IMR-90 (cell line): ENCODE measurements around the gene EIF3A. TPM values are rescaled to one million over a fixed set of nuclear protein-coding genes. Genes with fewer than 3 reads are reported as not detected.
"Not testable (repeated sequence)": the region's sequence is repeated elsewhere in the genome, so short reads cannot be mapped to it uniquely, and the experiment has no call there.

Experiments
- ATAC-seq: fragments of 200-7000 bp; cut with Tn5 transposase; 2 replicates; pipeline ENCODE4 v1.9.1; 2020; ENCODE audit warnings: low read depth, mild to moderate bottlenecking, moderate library complexity
- BruUV-seq: library from RNA; stranded (reverse); fragments of 400-500 nt; replicated peaks from 2 replicates; lab custom pipeline; 2021; lab: Mats Ljungman, UMichigan
- CTCF ChIA-PET: fragments of 300-600 bp; formaldehyde crosslinking; extraction: SDS; loops from one replicate; lab custom pipeline; 2021; ENCODE audit warnings: antibody characterized with exemption; lab: Yijun Ruan, JAX
- POLR2A ChIA-PET: fragments of 300-600 bp; sonication (Branson Sonifier 250); formaldehyde crosslinking; loops from one replicate; lab custom pipeline; 2022; ENCODE audit warnings: antibody characterized with exemption; ENCODE audit not compliant: unreplicated experiment; lab: Charles Lee
- DNase-seq: peaks from one replicate; pipeline ENCODE4 v3.0.0; 2013
- H2AFZ ChIP-seq: replicated peaks from 2 replicates; pipeline ENCODE3; 2013; ENCODE audit warnings: low read length, mild to moderate bottlenecking; ENCODE audit not compliant: poor library complexity
- H2AK5ac ChIP-seq: 2 replicates; pipeline ENCODE4 v1.6.1; 2013; ENCODE audit warnings: low read depth, low read length, inconsistent platforms
- H2AK9ac ChIP-seq: replicated peaks from 2 replicates; pipeline ENCODE3; 2013; ENCODE audit warnings: mild to moderate bottlenecking, low read depth, low read length, moderate library complexity; ENCODE audit not compliant: poor library complexity
- H2BK120ac ChIP-seq: 2 replicates; pipeline ENCODE4 v1.6.1; 2013; ENCODE audit warnings: low read depth, low read length, inconsistent platforms
- H2BK15ac ChIP-seq: 3 replicates; pipeline ENCODE4 v1.6.1; 2013; ENCODE audit warnings: low read depth, low read length, inconsistent platforms
- H2BK20ac ChIP-seq: 2 replicates; pipeline ENCODE4 v1.6.1; 2013; ENCODE audit warnings: low read depth, mild to moderate bottlenecking, inconsistent platforms, low read length, moderate library complexity
- H2BK5ac ChIP-seq: 2 replicates; pipeline ENCODE4 v1.6.1; 2013; ENCODE audit warnings: mild to moderate bottlenecking, low read depth, low read length, inconsistent platforms; ENCODE audit not compliant: poor library complexity, severe bottlenecking
- H3K14ac ChIP-seq: replicated peaks from 2 replicates; pipeline ENCODE4 v1.6.1; 2013; ENCODE audit warnings: low read depth, low read length, inconsistent platforms
- H3K18ac ChIP-seq: 2 replicates; pipeline ENCODE4 v1.6.1; 2013; ENCODE audit warnings: low read depth, low read length, control low read depth
- H3K23ac ChIP-seq: 2 replicates; pipeline ENCODE4 v1.6.1; 2013; ENCODE audit warnings: low read depth, low read length, inconsistent platforms
- H3K27ac ChIP-seq: 2 replicates; pipeline ENCODE4 v1.5.1; 2013; ENCODE audit warnings: mild to moderate bottlenecking, control low read depth, low read length; ENCODE audit not compliant: insufficient read depth
- H3K27me3 ChIP-seq: 2 replicates; pipeline ENCODE4 v1.6.1; 2013; ENCODE audit warnings: low read length; ENCODE audit not compliant: control insufficient read depth, insufficient read depth
- H3K36me3 ChIP-seq: 2 replicates; pipeline ENCODE4 v1.6.1; 2013; ENCODE audit warnings: low read length, mixed read lengths; ENCODE audit not compliant: control insufficient read depth, insufficient read depth
- H3K4ac ChIP-seq: 2 replicates; pipeline ENCODE4 v1.6.1; 2013; ENCODE audit warnings: low read depth, low read length, inconsistent platforms
- H3K4me1 ChIP-seq: 2 replicates; pipeline ENCODE4 v1.6.1; 2013; ENCODE audit warnings: low read length, mixed read lengths; ENCODE audit not compliant: control insufficient read depth, insufficient read depth
- H3K4me2 ChIP-seq: 2 replicates; pipeline ENCODE4 v1.6.1; 2013; ENCODE audit warnings: low read depth, mild to moderate bottlenecking, control low read depth, low read length, moderate library complexity
- H3K4me3 ChIP-seq: 2 replicates; pipeline ENCODE4 v1.5.1; 2013; ENCODE audit warnings: low read depth, mild to moderate bottlenecking, control low read depth, low read length, moderate library complexity; ENCODE audit not compliant: insufficient read depth
- H3K56ac ChIP-seq: 2 replicates; pipeline ENCODE4 v1.6.1; 2013; ENCODE audit warnings: low read length, inconsistent platforms; ENCODE audit not compliant: insufficient read depth; ENCODE audit errors: extremely low read depth
- H3K79me1 ChIP-seq, 2 experiments: 2 replicates each; pipeline ENCODE4 v1.6.1; 2013; ENCODE audit warnings: low read length in 2 of 2, inconsistent platforms in 1 of 2, low read depth in 1 of 2
- H3K9ac ChIP-seq: 2 replicates; pipeline ENCODE4 v1.6.1; 2013; ENCODE audit warnings: low read depth, low read length, control low read depth
- H3K9me1 ChIP-seq: 2 replicates; pipeline ENCODE4 v1.6.1; 2013; ENCODE audit warnings: low read length, inconsistent platforms; ENCODE audit not compliant: insufficient read depth
- H3K9me3 ChIP-seq: 2 replicates; pipeline ENCODE4 v1.6.1; 2013; ENCODE audit warnings: low read length; ENCODE audit not compliant: control insufficient read depth, insufficient read depth
- H4K20me1 ChIP-seq: 2 replicates; pipeline ENCODE4 v1.6.1; 2013; ENCODE audit warnings: low read length, inconsistent platforms; ENCODE audit not compliant: insufficient read depth
- H4K5ac ChIP-seq: 2 replicates; pipeline ENCODE4 v1.6.1; 2013; ENCODE audit warnings: mild to moderate bottlenecking, low read depth, low read length, control low read depth
- H4K8ac ChIP-seq, 2 experiments: 2 replicates each; pipeline ENCODE4 v1.6.1; 2013; ENCODE audit warnings: low read depth in 2 of 2, low read length in 2 of 2, control low read depth in 1 of 2, inconsistent platforms in 1 of 2
- H4K91ac ChIP-seq: 2 replicates; pipeline ENCODE4 v1.6.1; 2013; ENCODE audit warnings: low read depth, low read length, inconsistent platforms; ENCODE audit not compliant: insufficient read depth
- WGBS, 2 experiments: methylation state at CpG; one replicate each; pipeline versions ENCODE4 v1.1.5 to v1.1.7; 2013; ENCODE audit warnings: missing lambda C conversion rate in 2 of 2; ENCODE audit not compliant: insufficient read length in 1 of 2; ENCODE audit errors: extremely low coverage in 2 of 2; 5-methylcytosine and 5-hydroxymethylcytosine counted together
- dilution Hi-C: fragments of 300-500 bp; cut with HindIII; formaldehyde crosslinking; loops from one replicate; pipeline ENCODE4 v1.14.3; 2018; ENCODE audit warnings: low sequenced_read_pairs; ENCODE audit not compliant: unreplicated experiment
- in situ Hi-C: fragments of 300-500 bp; cut with MboI; formaldehyde crosslinking; loops from 3 replicates; pipeline ENCODE4 v1.14.3; 2019; ENCODE audit warnings: low sequenced_read_pairs, inconsistent platforms, mixed read lengths
- intact Hi-C: fragments of 100-400 bp; cut with micrococcal nuclease; formaldehyde crosslinking; loops from 2 replicates; pipeline ENCODE4 v1.10.0; 2022
- polyA plus RNA-seq, 3 experiments: library from polyadenylated mRNA; depleted of rRNA; stranded (reverse); fragments of >200 nt; gene quantifications; 2 replicates each; pipeline ENCODE4 v1.2.3, GENCODE V29; 2012; ENCODE audit warnings: low replicate concordance in 1 of 3
- total RNA-seq: library from RNA; depleted of rRNA; stranded (reverse); fragments of >200 nt; gene quantifications from 2 replicates; pipeline ENCODE4 v1.2.3, GENCODE V29; 2012

Gene EIF3A
- total and polyA plus RNA-seq, 2 of the 4 experiments (the other 2 are of a cell fraction) = 49.6 to 145 TPM

DNA sequence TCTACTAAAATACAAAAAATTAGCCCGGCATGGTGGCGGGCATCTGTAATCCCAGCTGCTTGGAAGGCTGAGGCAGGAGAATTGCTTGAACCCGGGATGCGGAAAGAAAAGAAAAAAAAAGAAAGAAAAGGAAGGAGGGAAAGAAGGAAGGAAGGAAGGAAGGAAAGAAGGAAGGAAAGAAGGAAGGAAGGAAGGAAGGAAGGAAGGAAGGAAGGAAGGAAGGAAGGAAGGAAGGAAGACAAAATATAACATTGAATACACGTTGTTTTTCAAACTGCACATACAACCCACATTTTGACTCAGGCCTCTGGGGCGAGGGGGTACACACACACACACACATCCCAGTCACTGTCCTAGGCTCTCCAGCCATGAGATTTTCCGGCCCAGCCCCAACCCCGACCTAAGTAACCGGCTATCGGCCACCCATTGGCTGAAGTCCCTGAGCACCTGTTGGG is 52.1 kb downstream of the EIF3A start:
- H3K36me3 ChIP-seq, H3K9ac ChIP-seq, H2BK5ac ChIP-seq, H2AK5ac ChIP-seq, H3K4me2 ChIP-seq, H4K5ac ChIP-seq, H3K4ac ChIP-seq, BruUV-seq, CTCF ChIA-PET, H4K8ac ChIP-seq, dilution Hi-C loops, H3K4me3 ChIP-seq, H3K18ac ChIP-seq, H2AK9ac ChIP-seq, H3K9me1 ChIP-seq, H4K91ac ChIP-seq, H3K56ac ChIP-seq, H2BK15ac ChIP-seq, ATAC-seq, H3K14ac ChIP-seq, H3K27me3 ChIP-seq, H2BK120ac ChIP-seq, H2BK20ac ChIP-seq, DNase-seq, H3K9me3 ChIP-seq, H3K23ac ChIP-seq, H3K27ac ChIP-seq: not testable (repeated sequence)
- WGBS, 2 experiments = no CpG with 5 or more reads among the region's 10 CpGs
- Histone ChIP-seq H3K4me1 (peaks cover 12% of the 10 kb centered on the region), H4K20me1 (peaks cover 37% of the 10 kb centered on the region), H3K79me1 (peaks cover 0 to 12% of the 10 kb centered on the region in 2 experiments; a peak in 2 of 4 replicates), H2AFZ (peak overlapping the region; percentile 66)
- POLR2A ChIA-PET = interaction anchor here (0.6 kb wide), 1 partner anchor 152 kb away, joined by 7 read pairs; no protein-coding TSS in a partner anchor
- intact Hi-C loops (loop anchor here (10.0 kb wide), 1 partner anchor 304 kb away; no protein-coding TSS in a partner anchor), in situ Hi-C loops (loop anchor here (10.0 kb wide), 1 partner anchor 274 kb away; the partner anchor contains the start of gene CACUL1)
